IPS-NIHi7 (cell line): ENCODE data around the gene DPYSL5.
"Not testable (repeated sequence)": the region's sequence is repeated elsewhere in the genome, so short reads cannot be mapped to it uniquely, and the experiment has no call there.

Source experiments
- DNase-seq: peaks from one replicate; pipeline ENCODE4 v3.0.0; 2012; ENCODE audit warnings: mixed read lengths; ENCODE audit errors: extremely low spot score

The DPYSL5 gene

GRCh38 chr2:26847655-26848335 is at the start of gene DPYSL5:
DPYSL5 (plus strand) TSS chr2:26848132; CDS start chr2:26898500, 50,368 bp downstream.
- peak; percentile 87 for DNase-seq

- DNase-seq: no peak
These were observed 46.6 kb upstream of the DPYSL5 start for GRCh38 chr2:26801328-26801727.

- DNase-seq: no peak
These were observed 46.1 kb upstream of the DPYSL5 start for GRCh38 chr2:26801796-26802195.

GRCh38 chr2:26805241-26805676 is 42.7 kb upstream of the DPYSL5 start:
- no peak for DNase-seq

DNA sequence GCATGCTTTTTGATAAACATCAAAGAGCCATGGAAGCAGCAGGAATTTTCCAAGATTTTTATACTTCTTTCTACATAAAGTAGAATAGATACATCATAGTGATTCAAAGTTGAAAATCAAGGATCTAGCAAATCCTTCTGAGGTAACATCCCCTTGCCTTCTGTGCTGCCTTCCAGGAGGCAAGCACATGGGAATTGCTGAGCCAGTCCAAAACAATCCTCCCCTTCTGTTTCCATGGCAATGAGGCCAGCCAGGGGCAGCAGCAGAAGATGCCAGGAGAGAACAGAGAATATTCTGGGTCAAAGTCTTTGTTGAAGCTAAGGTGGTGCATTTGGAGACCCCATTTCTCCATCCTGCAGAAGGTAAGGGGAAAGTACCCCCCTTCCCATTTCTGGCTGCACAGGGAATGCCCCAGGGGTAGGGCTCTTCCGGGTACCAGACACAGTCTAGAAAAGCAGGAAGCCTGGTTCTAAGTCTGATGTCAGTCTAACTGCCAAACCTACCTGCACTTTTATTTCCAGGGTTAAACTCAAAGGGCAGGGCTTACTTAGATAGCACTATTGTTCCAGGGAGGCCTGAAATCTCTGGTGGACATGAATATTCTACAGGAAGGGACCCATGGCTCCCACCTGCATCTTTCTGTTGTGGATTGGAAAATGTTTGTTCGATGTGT is 40.0 kb upstream of the DPYSL5 start:
- no peak for DNase-seq

DNA sequence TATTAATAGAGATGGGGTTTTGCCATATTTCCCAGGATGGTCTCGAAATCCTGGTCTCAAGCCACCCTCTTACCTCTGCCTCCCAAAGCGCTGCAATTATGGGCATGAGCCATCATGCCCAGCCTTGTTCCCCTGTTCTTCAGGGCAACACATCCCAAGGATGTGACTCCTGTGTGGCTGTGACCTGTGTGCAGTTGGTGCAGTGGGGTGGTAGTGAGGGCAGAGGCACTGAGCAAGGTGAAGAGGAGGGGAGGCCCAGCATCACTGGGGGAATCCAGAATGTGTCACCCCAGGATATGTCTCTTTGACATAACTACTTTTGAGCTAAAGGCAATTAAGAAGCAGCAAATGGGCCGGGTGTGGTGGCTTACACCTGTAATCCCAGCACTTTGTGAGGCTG is 38.7 kb upstream of the DPYSL5 start:
- no peak for DNase-seq

- no peak for DNase-seq
These were observed 37.9 kb upstream of the DPYSL5 start for GRCh38 chr2:26809876-26810577.

DNA sequence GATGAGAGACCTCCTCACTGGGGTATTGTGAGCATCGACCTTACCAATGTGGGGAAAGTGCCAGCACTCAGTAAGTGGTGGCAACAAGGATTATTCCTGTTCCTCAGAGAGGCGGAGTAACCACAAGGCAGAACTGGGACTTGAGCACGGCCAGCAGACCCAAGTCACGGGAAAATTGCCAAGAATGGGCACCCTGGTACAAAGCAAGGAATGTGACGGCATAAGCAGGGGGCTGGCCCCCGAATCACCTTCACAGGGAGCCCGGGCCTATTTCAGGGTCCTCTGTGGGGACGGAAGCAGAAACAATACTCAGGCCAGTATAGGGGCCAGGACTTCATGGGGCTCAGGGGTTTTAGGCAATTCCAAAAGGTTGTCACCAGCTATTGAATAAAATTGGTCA is 36.7 kb upstream of the DPYSL5 start:
- DNase-seq: no peak

DNA sequence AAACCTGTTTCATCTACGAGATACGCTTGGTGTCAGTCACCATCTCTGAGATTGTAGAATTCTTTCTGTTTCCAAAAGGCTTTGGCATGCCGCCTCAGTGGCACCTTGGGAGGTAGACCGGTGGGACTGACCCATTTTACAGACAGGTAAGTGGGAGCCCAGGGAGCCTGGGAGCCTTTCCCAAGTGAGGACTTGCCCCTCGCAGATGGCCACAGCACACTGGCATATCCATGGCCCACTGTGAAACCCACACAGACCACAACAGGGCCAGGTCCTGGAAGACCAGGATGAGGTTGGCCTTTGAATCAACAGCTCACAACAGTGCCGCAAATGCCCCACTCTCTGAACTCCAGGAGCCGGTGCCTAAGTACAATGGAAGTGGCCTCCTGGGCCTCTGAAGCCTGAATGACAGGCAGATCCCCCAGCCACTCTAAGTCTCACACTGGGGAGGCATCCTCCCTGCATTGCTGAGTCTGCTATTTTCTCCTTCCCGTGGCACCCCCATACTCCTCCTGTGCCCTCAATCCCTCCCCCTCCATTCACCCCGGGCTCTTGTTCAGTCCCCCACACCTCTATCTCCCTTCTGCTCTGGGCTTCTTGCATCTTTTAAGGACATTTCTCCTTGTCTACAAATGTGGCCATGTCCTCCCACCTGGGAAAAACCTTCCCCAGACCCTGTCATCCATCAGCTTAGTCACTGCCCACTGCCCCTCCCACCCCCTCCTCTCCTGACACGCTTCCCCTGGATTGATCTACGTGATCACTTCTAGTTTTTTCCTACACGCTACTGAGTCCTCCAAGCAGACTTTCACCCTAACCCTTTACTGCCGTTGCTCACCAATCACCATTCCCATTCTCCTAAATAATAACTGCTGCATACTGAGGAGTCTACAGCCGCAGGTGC is 35.9 kb upstream of the DPYSL5 start:
- no peak for DNase-seq

DNA sequence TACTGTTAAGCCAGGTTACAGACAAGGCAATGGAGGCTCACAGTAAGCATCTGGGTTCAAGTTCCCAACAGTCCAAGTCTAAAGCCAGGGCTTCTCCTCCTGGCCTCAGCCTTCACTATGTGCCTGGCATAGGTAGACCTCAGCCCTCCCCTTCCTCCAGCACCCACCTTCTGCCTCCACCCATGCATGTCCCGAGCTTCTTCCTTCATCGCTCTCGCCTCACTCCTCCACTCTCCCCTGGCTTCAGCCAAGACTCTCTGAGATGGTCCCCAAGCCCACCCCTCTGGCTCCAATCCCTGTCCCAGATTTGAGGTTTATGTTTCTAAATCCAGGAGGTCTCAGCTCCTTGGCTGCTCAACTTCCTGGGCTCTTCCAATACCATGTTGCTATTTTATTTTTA is 35.2 kb upstream of the DPYSL5 start:
- no peak for DNase-seq

DNA sequence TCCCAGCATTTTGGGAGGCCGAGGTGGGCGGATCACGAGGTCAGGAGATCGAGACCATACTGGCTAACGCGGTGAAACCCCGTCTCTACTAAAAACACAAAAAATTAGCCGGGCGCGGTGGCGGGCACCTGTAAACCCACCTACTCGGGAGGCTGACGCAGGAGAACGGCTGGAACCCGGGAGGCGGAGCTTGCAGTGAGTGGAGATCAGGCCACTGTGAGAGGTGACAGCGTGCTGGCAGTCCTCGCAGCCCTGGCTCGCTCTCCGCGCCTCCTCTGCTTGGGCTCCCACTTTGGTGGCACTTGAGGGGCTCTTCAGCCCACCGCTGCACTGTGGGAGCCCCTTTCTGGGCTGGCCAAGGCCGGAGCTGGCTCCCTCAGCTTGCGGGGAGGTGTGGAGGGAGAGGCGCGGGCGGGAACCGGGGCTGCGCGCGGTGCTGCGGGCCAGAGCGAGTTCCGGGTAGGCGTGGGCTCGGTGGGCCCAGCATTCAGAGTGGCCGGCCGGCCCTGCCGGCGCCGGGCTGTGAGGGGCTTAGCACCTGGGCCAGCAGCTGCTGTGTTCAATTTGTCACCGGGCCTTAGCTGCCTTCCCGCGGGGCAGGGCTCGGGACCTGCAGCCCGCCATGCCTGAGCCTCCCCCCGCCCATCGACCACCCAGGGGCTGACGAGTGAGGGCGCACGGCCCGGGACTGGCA is 33.7 kb upstream of the DPYSL5 start:
- not testable (repeated sequence) for DNase-seq

DNA sequence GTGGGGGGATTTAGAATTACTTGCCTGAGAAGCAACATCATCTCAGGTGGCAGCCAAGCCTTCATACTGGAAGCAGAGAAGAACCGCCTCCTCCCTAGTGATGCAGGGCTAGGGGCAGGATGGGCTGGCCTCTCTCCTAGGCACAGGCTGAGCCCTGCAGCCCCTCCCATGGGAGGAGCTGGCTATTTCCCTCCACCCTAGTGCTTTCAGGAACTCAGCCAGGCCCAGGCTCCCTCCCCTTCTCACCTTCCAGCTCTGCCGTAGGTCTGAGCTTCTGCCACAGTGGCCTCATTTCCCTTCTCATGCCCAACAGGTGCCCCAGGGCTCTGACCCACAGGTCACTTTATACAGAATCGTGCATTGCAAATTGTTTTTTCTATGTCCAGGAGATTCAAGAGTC is 31.0 kb upstream of the DPYSL5 start:
- DNase-seq: peak; percentile 67

DNA sequence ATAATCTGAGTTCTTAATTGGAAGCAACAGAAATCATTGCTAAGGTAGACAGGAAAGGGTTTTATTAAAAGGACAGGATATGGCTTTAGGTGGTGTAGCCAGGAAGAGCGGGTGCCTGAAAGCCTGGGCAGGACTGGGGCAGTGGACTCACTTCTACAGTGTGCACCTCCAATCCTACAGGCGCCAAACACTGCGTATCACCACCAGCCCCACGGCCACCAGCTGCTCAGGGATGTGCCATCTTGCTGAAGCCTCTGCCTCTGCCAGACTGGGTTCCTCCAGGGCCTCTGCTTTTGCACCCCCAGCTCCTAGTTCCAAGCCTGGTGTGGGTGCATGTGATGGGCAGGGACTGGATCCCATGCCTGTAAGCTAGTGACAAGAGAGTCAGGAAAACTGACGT is 29.7 kb upstream of the DPYSL5 start:
- no peak for DNase-seq

DNA sequence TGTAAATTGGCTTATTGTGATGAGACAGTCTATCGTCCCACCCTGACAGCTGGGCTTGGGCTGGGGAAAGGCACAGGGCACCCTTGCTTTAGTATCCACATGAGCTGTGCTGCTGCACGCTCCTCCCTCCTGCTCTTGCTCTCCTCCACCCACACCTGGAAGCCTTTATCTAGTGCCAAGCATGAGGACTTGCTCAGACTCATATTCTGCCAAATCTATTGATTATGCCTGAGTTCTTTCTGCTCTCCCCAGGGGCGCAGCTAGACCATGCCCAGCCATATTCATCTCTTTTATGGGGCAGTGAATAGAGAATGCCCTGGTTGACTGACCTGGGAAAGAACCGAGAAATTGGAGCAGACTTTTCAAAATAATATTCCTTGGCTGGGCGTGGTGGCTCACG is 29.0 kb upstream of the DPYSL5 start:
- no peak for DNase-seq

GRCh38 chr2:26820932-26821331 is 27.0 kb upstream of the DPYSL5 start:
- no peak for DNase-seq

DNA sequence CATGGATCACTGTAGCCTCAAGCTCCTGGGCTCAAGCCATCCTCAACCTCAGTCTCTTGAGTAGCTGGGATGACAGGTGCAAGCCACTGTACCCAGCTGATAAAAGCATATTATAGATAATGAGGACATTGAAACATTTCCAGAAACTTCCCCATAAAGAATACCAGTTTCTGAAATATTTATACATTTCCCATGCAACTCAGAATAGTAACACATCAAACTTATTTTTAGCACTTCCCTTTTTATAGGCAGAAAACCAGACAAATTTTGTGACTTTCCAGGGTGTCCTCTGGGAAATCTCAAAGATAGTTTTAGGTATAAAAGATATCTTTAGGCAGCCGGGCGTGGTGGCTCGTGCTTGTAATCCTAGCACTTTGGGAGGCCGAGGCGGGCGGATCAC is 25.1 kb upstream of the DPYSL5 start:
- DNase-seq: no peak

- no peak for DNase-seq
These were observed 9.6 kb upstream of the DPYSL5 start for GRCh38 chr2:26838121-26838906.

GRCh38 chr2:26840937-26841610 is 6.9 kb upstream of the DPYSL5 start:
- DNase-seq: no peak

- no peak for DNase-seq
These were observed 4.9 kb upstream of the DPYSL5 start for GRCh38 chr2:26843041-26843440.

DNA sequence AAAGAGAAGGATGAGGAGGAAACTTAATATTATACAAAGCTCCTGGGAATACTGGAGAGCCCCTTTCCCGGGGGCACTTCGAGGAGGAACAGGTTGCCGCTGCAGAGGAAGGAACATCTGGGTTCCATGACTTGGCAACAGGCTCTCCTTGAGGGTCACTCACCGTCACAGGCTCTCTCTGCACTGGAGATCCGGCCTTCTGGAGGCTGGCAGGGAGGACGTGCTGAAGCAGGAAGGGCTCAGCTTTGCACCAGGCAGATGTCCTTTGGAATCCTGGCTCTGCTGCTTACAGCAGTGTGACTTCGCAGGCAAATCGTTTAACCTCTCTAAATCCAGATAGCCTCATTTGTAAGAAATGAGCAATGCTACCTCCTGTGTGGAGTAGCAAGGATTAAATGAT is 2.9 kb upstream of the DPYSL5 start:
- no peak for DNase-seq
